GM19468 (cell line): Measurements from ENCODE around the gene GPATCH2.
"Not testable (repeated sequence)": the region's sequence is repeated elsewhere in the genome, so short reads cannot be mapped to it uniquely, and the experiment has no call there.

Source experiments
- ATAC-seq: cut with Tn5 transposase; IDR thresholded peaks from one replicate; pipeline ENCODE4 v1.9.1; 2021; ENCODE audit warnings: mild to moderate bottlenecking, moderate library complexity, moderate number of reproducible peaks; ENCODE audit not compliant: unreplicated experiment; ENCODE audit errors: extremely low read depth

GPATCH2 gene

GRCh38 chr1:217585577-217585976 lies 45.3 kb downstream of the GPATCH2 start:
- ATAC-seq, result no peak

- ATAC-seq, result not testable (repeated sequence)
Observed at GRCh38 chr1:217584286-217584811, 46.5 kb downstream of the GPATCH2 start.

- ATAC-seq, result no peak
Observed at GRCh38 chr1:217577336-217577735, 53.6 kb downstream of the GPATCH2 start.

DNA sequence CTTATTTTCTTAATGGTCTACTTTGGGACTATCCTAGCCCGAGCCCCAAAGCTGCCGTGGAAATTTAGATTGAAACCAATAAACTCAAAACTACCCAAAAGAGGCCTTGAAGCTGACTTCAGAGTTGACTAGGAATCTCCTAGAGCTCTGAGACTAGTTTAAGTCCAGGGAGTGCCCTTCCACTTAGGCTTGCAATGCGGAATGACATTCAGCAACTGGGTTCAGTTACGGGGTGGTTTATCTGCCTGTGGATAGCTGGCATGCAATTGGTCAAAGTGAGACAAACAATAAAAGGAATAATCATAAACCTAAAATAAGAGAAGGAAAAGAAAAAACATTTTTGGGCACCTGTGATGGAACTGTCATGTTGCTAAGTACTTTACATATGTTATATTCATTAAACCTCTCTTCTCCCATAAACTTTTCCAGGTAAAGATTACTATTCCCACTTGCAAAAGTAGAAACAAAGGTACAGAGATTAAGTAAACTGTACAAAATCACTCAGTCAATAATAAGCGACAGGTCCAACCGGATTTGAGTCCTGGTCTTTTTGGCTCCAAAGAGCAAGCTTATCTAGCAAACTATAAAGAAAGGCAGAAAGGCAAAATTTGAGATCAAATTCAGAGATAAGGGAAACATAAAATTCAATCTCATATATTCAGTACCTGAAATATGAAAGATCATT lies 56.5 kb downstream of the GPATCH2 start:
- no peak for ATAC-seq

DNA sequence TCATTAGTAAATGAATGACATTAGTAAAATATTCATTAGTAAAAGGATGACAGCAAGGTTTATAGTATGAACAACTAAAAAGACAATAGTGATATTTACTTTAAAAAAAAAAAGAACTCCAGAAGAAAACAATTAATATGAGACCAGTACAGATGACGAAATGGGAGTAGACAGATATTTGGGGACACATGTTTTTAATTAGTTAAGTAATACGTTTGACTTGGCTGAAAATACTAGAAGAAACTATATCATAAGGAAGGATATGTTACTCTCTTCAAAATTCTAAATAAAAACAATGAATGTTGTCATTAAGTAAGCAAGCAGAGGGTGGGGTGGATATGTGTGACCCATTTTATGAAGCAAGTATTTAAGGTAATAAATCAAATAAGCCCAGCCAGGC lies 61.9 kb downstream of the GPATCH2 start:
- no peak for ATAC-seq

DNA sequence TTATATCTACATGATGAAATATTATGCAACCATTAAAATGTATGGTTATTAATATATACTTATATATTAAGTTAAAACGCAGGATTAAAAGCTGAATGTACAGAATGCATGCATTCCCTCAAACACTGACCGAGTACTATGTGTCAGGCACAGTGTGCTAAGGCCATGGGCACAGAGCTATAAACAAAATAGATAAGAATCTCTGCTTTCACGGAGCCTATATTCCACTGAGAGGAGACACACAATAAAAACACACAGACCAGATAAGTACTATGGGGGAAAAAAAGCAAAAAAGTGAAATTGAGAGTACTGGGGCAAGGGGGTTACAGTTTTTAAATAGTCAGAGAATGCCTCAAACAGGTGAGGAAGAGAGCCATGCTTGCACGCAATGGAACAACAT lies 62.7 kb downstream of the GPATCH2 start:
- ATAC-seq, result no peak

- ATAC-seq, result no peak
Observed at GRCh38 chr1:217564833-217565232, 66.1 kb downstream of the GPATCH2 start.

DNA sequence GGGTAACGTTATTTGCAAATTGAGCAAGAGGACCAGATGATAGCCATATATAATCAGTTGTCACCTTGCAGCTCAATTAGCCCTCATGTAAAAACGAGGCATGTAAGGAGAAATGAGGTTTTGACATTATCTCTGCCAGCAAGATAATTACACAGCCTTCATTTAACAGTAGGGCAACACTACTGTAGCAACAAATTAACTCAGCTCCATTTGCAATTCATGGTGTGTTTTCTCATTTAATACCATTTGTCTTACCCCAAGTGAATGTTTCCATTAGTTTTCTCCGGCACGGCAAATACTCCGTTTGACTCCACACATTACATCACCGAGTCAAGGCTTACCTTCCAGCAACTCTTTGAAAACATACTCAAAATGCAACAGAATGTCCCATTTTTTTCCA lies 66.7 kb downstream of the GPATCH2 start:
- ATAC-seq, result no peak

DNA sequence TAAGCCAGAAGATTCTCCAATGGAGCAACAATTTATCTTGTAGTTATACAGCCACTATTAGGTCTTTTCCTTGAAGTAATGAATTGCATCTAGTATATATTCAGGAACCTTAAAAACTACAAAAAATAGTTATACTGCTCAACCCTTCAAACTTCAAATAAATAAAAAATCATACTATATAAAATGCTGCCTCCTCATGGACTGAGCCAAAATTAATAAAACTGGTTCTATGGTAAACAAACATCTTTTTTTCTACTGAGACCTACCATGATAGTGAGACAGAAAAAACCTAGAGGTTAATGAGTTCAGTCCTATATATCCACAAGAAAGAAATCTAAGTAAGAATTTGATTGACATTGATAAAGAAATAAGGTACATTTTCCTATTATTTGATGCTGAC lies 67.7 kb downstream of the GPATCH2 start:
- no peak for ATAC-seq

- ATAC-seq, result no peak
Observed at GRCh38 chr1:217562229-217562878, 68.5 kb downstream of the GPATCH2 start.

DNA sequence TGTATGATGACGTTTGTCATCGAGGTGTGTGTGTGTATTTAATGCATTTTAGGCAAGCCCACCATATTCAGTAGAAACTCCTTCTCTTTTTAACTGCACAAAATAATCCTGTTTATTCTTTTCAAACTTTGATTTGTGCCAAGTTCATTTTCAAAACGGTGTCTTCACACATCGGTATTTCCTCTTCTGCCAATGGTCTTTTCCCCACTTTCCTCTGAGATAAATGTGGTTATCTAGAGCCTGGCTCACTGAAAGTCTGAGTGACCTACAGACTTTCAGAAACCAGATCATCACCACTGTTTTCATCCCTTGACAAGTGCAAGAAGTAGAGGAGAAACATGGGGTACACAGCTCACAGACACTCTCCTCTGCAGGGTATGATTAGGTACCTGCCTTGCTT lies 69.4 kb downstream of the GPATCH2 start:
- no peak for ATAC-seq

DNA sequence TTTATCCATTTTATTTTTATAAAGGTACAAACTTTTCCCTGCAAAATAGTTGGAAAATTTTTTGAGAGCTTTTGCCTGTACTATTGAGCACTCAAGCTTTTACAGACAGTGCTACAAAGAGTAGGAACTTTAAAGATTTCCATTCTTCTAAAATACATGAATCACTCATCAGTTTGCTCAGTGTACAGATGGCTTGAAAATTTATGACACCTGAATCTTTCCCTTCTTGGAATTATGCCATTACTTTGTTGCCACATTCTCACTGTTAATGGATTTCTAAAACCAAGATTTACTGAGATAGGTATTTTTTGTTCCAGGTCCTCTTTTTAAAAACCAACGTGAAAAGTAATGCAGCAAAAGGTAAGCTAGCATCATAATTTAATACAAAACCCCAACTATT lies 76.0 kb downstream of the GPATCH2 start:
- ATAC-seq, result no peak

- ATAC-seq, result no peak
Observed at GRCh38 chr1:217553949-217554509, 76.9 kb downstream of the GPATCH2 start.

DNA sequence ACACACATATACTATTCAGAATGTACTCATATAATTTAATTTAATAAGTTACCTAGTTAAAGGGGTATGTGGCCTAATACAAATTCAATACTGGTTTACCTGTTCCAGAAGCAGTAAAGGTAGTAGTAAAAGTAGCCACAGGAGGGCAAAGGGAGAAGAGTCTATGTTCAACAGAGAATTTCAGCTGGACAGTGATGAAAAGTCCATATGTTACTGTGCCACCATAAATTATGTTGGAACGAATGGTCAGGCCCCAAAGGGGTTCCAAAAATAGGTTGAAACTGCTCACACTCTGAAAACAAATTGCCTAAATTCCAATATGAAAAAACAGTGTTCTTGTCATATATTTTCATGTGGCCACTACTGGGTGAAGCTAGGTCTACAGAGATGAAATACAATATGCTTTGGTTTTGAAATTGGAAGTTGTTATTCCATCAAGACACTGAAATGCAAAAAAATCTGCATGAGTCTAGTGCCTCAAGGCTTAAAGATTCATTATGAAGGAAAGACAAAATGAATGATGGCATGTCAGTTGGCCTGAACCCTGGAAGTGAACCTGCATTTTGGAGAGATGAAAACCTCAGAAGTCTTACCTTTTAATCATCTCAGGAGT lies 78.4 kb downstream of the GPATCH2 start:
- ATAC-seq, result no peak

DNA sequence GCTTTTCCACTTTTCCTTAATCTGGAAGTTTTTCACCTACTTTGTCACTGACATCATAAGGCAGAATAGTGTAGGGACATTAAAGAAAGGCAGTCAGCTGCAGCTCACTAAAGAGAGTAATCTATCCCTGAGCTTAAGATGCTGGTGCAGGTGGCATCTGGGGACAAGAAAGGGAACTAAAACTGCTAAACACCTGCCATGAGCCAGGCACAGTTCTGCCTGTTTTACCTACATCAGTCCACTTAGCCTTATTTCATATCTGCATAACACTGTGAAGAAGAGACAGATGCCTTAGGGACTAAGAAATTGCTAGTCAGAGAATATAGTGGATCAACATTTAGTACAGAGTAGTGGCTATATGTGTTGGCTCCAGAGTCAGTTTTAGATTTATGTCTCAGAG lies 88.1 kb downstream of the GPATCH2 start:
- ATAC-seq, result peak; percentile 86

GRCh38 chr1:217542136-217542777 lies 88.6 kb downstream of the GPATCH2 start:
- ATAC-seq, result no peak

DNA sequence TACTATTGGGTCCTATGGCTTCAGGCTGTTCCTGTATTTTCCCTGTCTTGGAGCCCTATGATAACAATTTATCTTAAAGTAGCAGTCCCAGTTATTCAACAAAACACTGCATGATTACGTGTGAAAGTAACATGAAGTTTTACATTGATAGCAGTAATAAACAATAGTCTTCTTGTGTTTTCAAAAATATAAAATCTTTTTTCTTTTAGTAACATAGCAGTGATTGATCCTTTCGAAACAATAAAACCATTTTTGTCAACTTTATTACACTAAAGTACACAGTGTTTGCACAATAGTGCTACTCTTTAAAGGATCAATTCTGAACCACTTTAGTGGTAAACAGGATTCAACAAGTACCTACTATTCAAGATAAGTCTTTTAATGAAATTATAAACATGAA lies 90.6 kb downstream of the GPATCH2 start:
- no peak for ATAC-seq

GRCh38 chr1:217539510-217539909 lies 91.4 kb downstream of the GPATCH2 start:
- no peak for ATAC-seq

DNA sequence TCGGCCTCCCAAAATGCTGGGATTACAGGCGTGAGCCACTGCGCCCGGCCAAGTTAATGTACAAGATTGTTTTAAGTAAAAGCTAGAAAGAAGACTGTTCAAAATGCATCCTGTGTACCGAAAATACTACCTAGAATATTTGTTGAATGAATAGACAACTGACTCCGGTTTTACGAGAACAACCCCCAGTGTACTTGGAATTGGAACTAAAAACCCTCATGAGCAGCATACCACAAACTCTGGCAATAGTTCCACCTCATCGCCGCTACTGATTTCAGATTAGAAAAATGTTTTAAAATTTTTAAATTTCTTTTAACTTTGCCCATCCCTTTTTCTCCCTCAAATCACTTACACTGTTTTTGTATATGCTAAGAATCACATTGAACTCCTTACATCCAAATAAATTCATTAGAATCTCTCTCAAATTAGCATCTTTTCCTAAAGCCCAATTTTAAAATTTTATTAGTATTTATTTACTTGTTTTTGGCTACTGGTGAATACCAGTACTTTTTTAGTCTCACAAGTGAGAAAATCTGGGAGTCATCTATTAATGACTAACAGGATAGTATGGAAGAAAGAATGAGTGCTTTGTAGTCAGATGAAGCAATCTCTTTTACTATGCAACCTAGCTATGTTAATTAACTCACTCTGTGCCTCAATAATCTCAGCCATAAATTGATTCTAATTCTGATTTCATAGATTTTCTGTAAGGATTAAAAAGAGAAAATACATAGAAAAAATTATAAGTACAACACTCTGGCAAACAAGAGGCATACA lies 95.1 kb downstream of the GPATCH2 start:
- no peak for ATAC-seq

DNA sequence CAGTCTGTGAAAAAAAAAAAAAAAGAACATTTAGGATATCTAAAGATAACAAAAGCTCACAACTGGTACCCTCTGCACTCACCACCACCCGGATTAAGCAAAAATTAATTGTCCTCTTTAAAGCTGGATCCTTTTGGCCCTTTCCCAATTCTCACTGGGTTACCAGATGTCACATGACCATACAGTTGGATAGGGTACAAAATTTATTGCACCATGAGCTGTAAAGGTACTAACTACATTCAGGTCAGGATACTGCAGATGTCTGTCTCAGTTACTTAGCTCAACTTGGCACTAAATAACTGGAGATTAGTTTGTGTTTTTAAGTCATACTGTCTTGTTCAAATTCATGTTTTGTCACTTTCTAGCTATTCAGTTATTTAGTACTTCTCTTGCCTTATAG lies 96.3 kb downstream of the GPATCH2 start:
- no peak for ATAC-seq
